A549 treated with CORT108297 at 1 μM for 4 hours (cell line): ENCODE measurements around the gene TSNAX. TPM values are rescaled to one million over a fixed set of nuclear protein-coding genes. Genes with fewer than 3 reads are reported as not detected.

ENCODE experiments used
- total RNA-seq: library from RNA; stranded (reverse); fragments of 200-300 nt; extraction: Qiagen RNA extraction; gene quantifications from 5 replicates; pipeline ENCODE4 v1.2.3, GENCODE V29; 2022

The TSNAX gene
- total RNA-seq, result 31.7 to 49.4 TPM (median 38.1 TPM) in 5 replicates

GRCh38 chr1:231528172-231529029, at the start of gene TSNAX:
Gene TSNAX, plus strand, starts transcription at chr1:231528669. Its CDS starts 142 bp downstream, at chr1:231528811.

Other genes starting within 250 kb of the TSNAX start
- gene EXOC8, start 190.8 kb upstream of the TSNAX start, total RNA-seq, result 7.0 to 9.1 TPM (median 7.7 TPM) in 5 replicates
- gene SPRTN, start 190.4 kb upstream of the TSNAX start, total RNA-seq, result 11.4 to 13.8 TPM (median 12.4 TPM) in 5 replicates
- gene EGLN1, start 106.4 kb upstream of the TSNAX start, total RNA-seq, result 44.0 to 57.8 TPM (median 54.2 TPM) in 5 replicates
- 0.12 to 0.35 TPM (median 0.18 TPM) in 5 replicates for gene DISC1, start 98.1 kb downstream of the TSNAX start, total RNA-seq